HepG2 (cell line): ENCODE measurements around the gene DNAJC24. TPM values are rescaled to one million over a fixed set of nuclear protein-coding genes. Genes with fewer than 3 reads are reported as not detected.

Experiments used
- ATF7 ChIP-seq, 2 experiments: fragments of 450-650 bp in 1 of 2; sonication (generic) in 1 of 2; formaldehyde crosslinking in 1 of 2; IDR thresholded peaks; 2 replicates each; pipeline versions ENCODE4 v1.4.0 to v1.6.1; 2016 to 2020; ENCODE audit warnings: antibody characterized with exemption in 1 of 2, mild to moderate bottlenecking in 1 of 2, missing genetic modification reagents in 1 of 2
- CENPT ChIP-seq: sonication (generic); formaldehyde crosslinking; IDR thresholded peaks from 2 replicates; pipeline ENCODE4 v1.8.0; 2022; ENCODE audit warnings: low read depth, mild to moderate bottlenecking, moderate library complexity, missing genetic modification reagents
- ETS1 ChIP-seq: sonication (generic); formaldehyde crosslinking; IDR thresholded peaks from 2 replicates; pipeline ENCODE4 v1.4.0; 2020; ENCODE audit warnings: missing genetic modification reagents
- NFE2L1 ChIP-seq: sonication (generic); formaldehyde crosslinking; IDR thresholded peaks from 2 replicates; pipeline ENCODE4 v1.4.0; 2020; ENCODE audit warnings: missing genetic modification reagents, mild to moderate bottlenecking, borderline replicate concordance
- RARG ChIP-seq: sonication (generic); formaldehyde crosslinking; IDR thresholded peaks from 2 replicates; pipeline ENCODE4 v1.4.0; 2020; ENCODE audit warnings: low read depth, mild to moderate bottlenecking, missing genetic modification reagents
- REST ChIP-seq, 2 experiments: IDR thresholded peaks; 2 replicates each; pipeline ENCODE4 v1.6.1; 2011 to 2012; ENCODE audit warnings: low read length in 2 of 2, borderline replicate concordance in 1 of 2, low read depth in 1 of 2, mild to moderate bottlenecking in 1 of 2, moderate library complexity in 1 of 2
- SIX1 ChIP-seq: sonication (generic); formaldehyde crosslinking; IDR thresholded peaks from 2 replicates; pipeline ENCODE4 v1.4.0; 2020; ENCODE audit warnings: missing genetic modification reagents, borderline replicate concordance
- ZBTB2 ChIP-seq: sonication (generic); formaldehyde crosslinking; IDR thresholded peaks from 2 replicates; pipeline ENCODE4 v1.8.0; 2022; ENCODE audit warnings: low read depth, missing genetic modification reagents
- ZBTB4 ChIP-seq: sonication (generic); formaldehyde crosslinking; IDR thresholded peaks from 2 replicates; pipeline ENCODE4 v1.4.0; 2020; ENCODE audit warnings: missing genetic modification reagents, mild to moderate bottlenecking, borderline replicate concordance
- ZBTB7A ChIP-seq: sonication (generic); formaldehyde crosslinking; IDR thresholded peaks from 2 replicates; pipeline ENCODE4 v1.8.0; 2022; ENCODE audit warnings: mild to moderate bottlenecking, missing genetic modification reagents
- ZFYVE20 ChIP-seq: sonication (generic); formaldehyde crosslinking; IDR thresholded peaks from 2 replicates; pipeline ENCODE4 v1.8.0; 2023; ENCODE audit warnings: low read depth, mild to moderate bottlenecking, moderate library complexity, missing genetic modification reagents, borderline replicate concordance
- ZNF280B ChIP-seq: sonication (generic); formaldehyde crosslinking; IDR thresholded peaks from 2 replicates; pipeline ENCODE4 v1.5.0; 2020; ENCODE audit warnings: missing genetic modification reagents, mild to moderate bottlenecking, borderline replicate concordance
- ZNF292 ChIP-seq: sonication (generic); formaldehyde crosslinking; IDR thresholded peaks from 2 replicates; pipeline ENCODE4 v1.8.1; 2022; ENCODE audit warnings: mild to moderate bottlenecking, low read depth, missing genetic modification reagents, borderline replicate concordance
- ZNF674 ChIP-seq: sonication (generic); formaldehyde crosslinking; IDR thresholded peaks from 2 replicates; pipeline ENCODE4 v1.5.0; 2020; ENCODE audit warnings: low read depth, mild to moderate bottlenecking, missing genetic modification reagents
- polyA plus RNA-seq, 8 experiments: library from polyadenylated mRNA; depleted of rRNA in 3 of 8; stranded (reverse) in 7 of 8; unstranded in 1 of 8; fragments of >200 nt; fragmentation: Illumina TruSeq in 4 of 8; extraction: Trizol in 4 of 8; gene quantifications; 2 replicates each; pipeline versions ENCODE4 v1.2.1 to v1.2.3, GENCODE V29; 2011 to 2016; ENCODE audit warnings: low read depth in 4 of 8, missing spikeins in 1 of 8, mixed read lengths in 1 of 8; ENCODE audit not compliant: insufficient read depth in 1 of 8
- total RNA-seq, 5 experiments: library from RNA; depleted of rRNA; stranded (reverse); fragments of >200 nt; fragmentation: Illumina TruSeq; extraction: Trizol; gene quantifications; 2 replicates each; pipeline ENCODE4 v1.2.3, GENCODE V29; 2016; ENCODE audit warnings: low read depth in 1 of 5

Gene DNAJC24
- total and polyA plus RNA-seq, 2 of the 13 experiments (the other 11 are each of a cell fraction or from before 2014, with no cell fraction given) = 10.5 to 13.7 TPM

GRCh38 chr11:31369348-31370329 lies at the start of gene DNAJC24, which contains the start of gene DCDC1 (continued):
- no peak for TF ChIP-seq ETS1 (CRISPR knock-in tag)
- TF ChIP-seq ATF7 (IDR thresholded peaks at IDR 0.05) = no peak
- no peak for TF ChIP-seq ATF7 (CRISPR knock-in tag; IDR thresholded peaks at IDR 0.05)
- TF ChIP-seq ZNF280B = peak; percentile 84
- TF ChIP-seq REST (IDR thresholded peaks at IDR 0.05; ENCODE audit: borderline replicate concordance in 1 of 2, low read depth in 1 of 2, low read length in 2 of 2) = no peak; a peak in 1 of 4 replicates
- no peak for TF ChIP-seq ZBTB7A (CRISPR knock-in tag)
- no peak for TF ChIP-seq ZNF674 (CRISPR knock-in tag)
- no peak for TF ChIP-seq NFE2L1 (CRISPR knock-in tag)
- TF ChIP-seq ZNF292 (CRISPR knock-in tag) = peak; percentile 74; the same call in 1 of the 2 replicates
- no peak for TF ChIP-seq RARG (CRISPR knock-in tag)
- no peak for TF ChIP-seq ZFYVE20 (CRISPR knock-in tag)
- TF ChIP-seq SIX1 (CRISPR knock-in tag) = no peak
- TF ChIP-seq ZBTB4 = no peak; the same call in 1 of the 2 replicates
- TF ChIP-seq ZBTB2 (CRISPR knock-in tag) = no peak
- no peak for TF ChIP-seq CENPT
